ENCODE measurements around the gene EGLN1.

The EGLN1 gene

GRCh38 chr1:231395076-231395997 lies 26.8 kb downstream of the EGLN1 start:
- no peak for DNase-seq

- no peak for DNase-seq
These were observed 28.4 kb downstream of the EGLN1 start for GRCh38 chr1:231393668-231394067.

- DNase-seq = no peak
These were observed 29.5 kb downstream of the EGLN1 start for GRCh38 chr1:231392389-231393131.

- DNase-seq = peak; percentile 24
These were observed 32.0 kb downstream of the EGLN1 start for GRCh38 chr1:231390071-231390470.

- DNase-seq = peak; percentile 55
These were observed 34.1 kb downstream of the EGLN1 start for GRCh38 chr1:231387770-231388669.

- DNase-seq = no peak
These were observed 35.6 kb downstream of the EGLN1 start for GRCh38 chr1:231386466-231386865.

GRCh38 chr1:231385416-231385748 lies 36.7 kb downstream of the EGLN1 start:
- DNase-seq = no peak

GRCh38 chr1:231384696-231385415 lies 37.2 kb downstream of the EGLN1 start:
- no peak for DNase-seq

- no peak for DNase-seq
These were observed 38.8 kb downstream of the EGLN1 start for GRCh38 chr1:231383159-231383860.

GRCh38 chr1:231382426-231382825 lies 39.7 kb downstream of the EGLN1 start:
- DNase-seq = no peak

- no peak for DNase-seq
These were observed 40.4 kb downstream of the EGLN1 start for GRCh38 chr1:231381729-231382128.

GRCh38 chr1:231376875-231377549 lies 45.1 kb downstream of the EGLN1 start:
- DNase-seq = peak; percentile 37

- DNase-seq = no peak
These were observed 46.0 kb downstream of the EGLN1 start for GRCh38 chr1:231376101-231376500.

- no peak for DNase-seq
These were observed 47.7 kb downstream of the EGLN1 start for GRCh38 chr1:231374394-231374793.

- DNase-seq = no peak
These were observed 49.6 kb downstream of the EGLN1 start for GRCh38 chr1:231372501-231372900.

GRCh38 chr1:231369282-231369681 lies 52.8 kb downstream of the EGLN1 start:
- no peak for DNase-seq

GRCh38 chr1:231364192-231364591 lies 57.9 kb downstream of the EGLN1 start:
- DNase-seq = no peak

GRCh38 chr1:231363624-231364023 lies 58.5 kb downstream of the EGLN1 start:
- DNase-seq = no peak

- no peak for DNase-seq
These were observed 59.8 kb downstream of the EGLN1 start for GRCh38 chr1:231362325-231362724.

- DNase-seq = no peak
These were observed 63.0 kb downstream of the EGLN1 start for GRCh38 chr1:231359113-231359512.

- peak; percentile 66 for DNase-seq
These were observed 64.2 kb downstream of the EGLN1 start for GRCh38 chr1:231357831-231358354.
